Breast epithelium (tissue), 3 donors: Measurements from ENCODE around the gene CNTN1.

Experiments used
- POLR2A ChIP-seq: fragments of 450-650 bp; IDR thresholded peaks from one replicate; pipeline ENCODE4 v1.6.1; 2016; ENCODE audit warnings: antibody characterized with exemption, mild to moderate bottlenecking, moderate library complexity
- POLR2AphosphoS5 ChIP-seq, 3 donors: sonication (generic); formaldehyde crosslinking; IDR thresholded peaks; one replicate each; pipeline ENCODE4 v1.6.1; 2017; ENCODE audit warnings: antibody characterized with exemption in 3 of 3
- TF ChIP-seq, protein P1 (sequence below), 3 donors: fragments of 450-650 bp; IDR thresholded peaks; one replicate each; pipeline ENCODE4 v1.5.1; 2016 to 2017; ENCODE audit warnings: antibody characterized with exemption in 3 of 3, mild to moderate bottlenecking in 3 of 3, moderate library complexity in 3 of 3

DNA sequence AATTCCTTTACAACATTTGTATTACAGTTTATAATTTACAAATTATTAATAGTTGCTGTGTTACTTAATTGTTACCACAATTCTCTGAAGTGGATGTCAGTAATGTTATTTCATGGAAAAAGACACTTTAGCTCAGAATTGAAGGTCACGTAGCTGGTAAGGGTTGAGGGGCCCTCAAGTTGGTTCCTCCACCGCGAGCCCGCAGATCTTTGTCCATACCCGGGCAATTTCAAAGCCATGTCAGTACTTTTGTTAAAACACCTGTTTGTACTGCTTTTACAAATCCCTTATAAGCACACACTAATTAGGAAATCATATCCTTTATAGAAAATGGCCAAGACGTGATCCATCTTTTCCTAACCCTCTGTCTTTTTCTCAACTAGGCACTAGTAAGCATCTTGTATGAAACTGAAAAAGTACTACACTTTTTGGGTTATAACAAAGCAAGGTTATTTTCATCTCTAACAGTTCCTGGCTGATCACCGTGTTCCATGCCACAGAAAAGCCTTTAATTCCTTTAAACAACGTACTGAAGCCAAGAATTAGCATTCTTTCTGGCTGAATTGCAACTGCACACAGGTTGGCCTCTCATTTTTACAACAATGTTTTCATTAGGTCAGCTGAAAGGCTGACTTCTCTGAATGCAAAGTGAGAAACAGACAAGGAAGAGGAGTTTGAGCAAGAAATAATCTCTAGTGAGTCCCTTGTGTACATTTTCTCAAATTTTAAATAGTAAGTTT, 76.1 kb downstream of the CNTN1 start:
- TF ChIP-seq, protein P1, sequence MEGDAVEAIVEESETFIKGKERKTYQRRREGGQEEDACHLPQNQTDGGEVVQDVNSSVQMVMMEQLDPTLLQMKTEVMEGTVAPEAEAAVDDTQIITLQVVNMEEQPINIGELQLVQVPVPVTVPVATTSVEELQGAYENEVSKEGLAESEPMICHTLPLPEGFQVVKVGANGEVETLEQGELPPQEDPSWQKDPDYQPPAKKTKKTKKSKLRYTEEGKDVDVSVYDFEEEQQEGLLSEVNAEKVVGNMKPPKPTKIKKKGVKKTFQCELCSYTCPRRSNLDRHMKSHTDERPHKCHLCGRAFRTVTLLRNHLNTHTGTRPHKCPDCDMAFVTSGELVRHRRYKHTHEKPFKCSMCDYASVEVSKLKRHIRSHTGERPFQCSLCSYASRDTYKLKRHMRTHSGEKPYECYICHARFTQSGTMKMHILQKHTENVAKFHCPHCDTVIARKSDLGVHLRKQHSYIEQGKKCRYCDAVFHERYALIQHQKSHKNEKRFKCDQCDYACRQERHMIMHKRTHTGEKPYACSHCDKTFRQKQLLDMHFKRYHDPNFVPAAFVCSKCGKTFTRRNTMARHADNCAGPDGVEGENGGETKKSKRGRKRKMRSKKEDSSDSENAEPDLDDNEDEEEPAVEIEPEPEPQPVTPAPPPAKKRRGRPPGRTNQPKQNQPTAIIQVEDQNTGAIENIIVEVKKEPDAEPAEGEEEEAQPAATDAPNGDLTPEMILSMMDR (IDR thresholded peaks at IDR 0.05), result no peak
- TF ChIP-seq POLR2AphosphoS5 (IDR thresholded peaks at IDR 0.05), result no peak
- no peak for TF ChIP-seq POLR2A
